Left lung (tissue), 10 donors: ENCODE results near the gene POP7. TPM values are rescaled to one million over a fixed set of nuclear protein-coding genes. Genes with fewer than 3 reads are reported as not detected.

ENCODE experiments used
- ATAC-seq: fragments of 200-7000 bp; cut with Tn5 transposase; one replicate; pipeline ENCODE4 v1.9.1; 2020; ENCODE audit warnings: moderate library complexity
- DNase-seq, 4 donors: peaks; one replicate each; pipeline ENCODE4 v3.0.0-alpha.2; 2013 to 2020
- H3K27ac ChIP-seq, 2 donors: fragments of 200-600 bp; sonication (generic) in 1 of 2; one replicate each; pipeline versions ENCODE4 v1.5.0 to v1.8.0; 2020 to 2021
- H3K27me3 ChIP-seq, 2 donors: fragments of 200-600 bp; sonication (generic) in 1 of 2; one replicate each; pipeline versions ENCODE4 v1.5.0 to v1.8.0; 2020 to 2021
- H3K36me3 ChIP-seq, 2 donors: fragments of 200-600 bp; sonication (generic) in 1 of 2; one replicate each; pipeline versions ENCODE4 v1.5.0 to v1.8.0; 2020 to 2021
- H3K4me1 ChIP-seq, 2 donors: fragments of 200-600 bp; one replicate each; pipeline ENCODE4 v1.8.0; 2021
- H3K4me3 ChIP-seq, 2 donors: fragments of 200-600 bp; sonication (generic) in 1 of 2; one replicate each; pipeline versions ENCODE4 v1.5.0 to v1.8.0; 2020 to 2021; ENCODE audit warnings: mild to moderate bottlenecking in 1 of 2
- H3K9me3 ChIP-seq, 2 donors: fragments of 200-600 bp; sonication (generic) in 1 of 2; one replicate each; pipeline versions ENCODE4 v1.5.0 to v1.8.0; 2020 to 2021
- CTCF ChIP-seq, 2 donors: fragments of 200-600 bp; sonication (generic) in 1 of 2; IDR thresholded peaks; one replicate each; pipeline versions ENCODE4 v1.5.0 to v1.8.0; 2021; ENCODE audit warnings: antibody characterized with exemption in 2 of 2
- intact Hi-C, 2 donors: fragments of 100-400 bp; cut with DNase I; formaldehyde crosslinking; loops; one replicate each; pipeline versions ENCODE4 v1.11.2 to v1.14.2; 2022
- polyA plus RNA-seq, 6 donors: library from polyadenylated mRNA; unstranded; fragments of 120-200 nt; gene quantifications; one replicate each; pipeline ENCODE4 v1.2.1, GENCODE V29; 2013; ENCODE audit not compliant: insufficient read length in 6 of 6
- total RNA-seq, 2 donors: library from RNA; stranded (reverse); fragmentation: NEBNext Ultra II Directional; extraction: Animal tissue kit (Norgen Biotek cat#: 25700); gene quantifications; one replicate each; pipeline ENCODE4 v1.2.1, GENCODE V29; 2021
- donor health status: DM: no; HTN: yes; CAD: no.
- donor health status: DM: no; HTN: no; CAD: no.

POP7 gene
- total and polyA plus RNA-seq, 8 donors: 15.8 to 29.7 (median 21.4) TPM

- H3K4me3 ChIP-seq: no peak overlapping the region
- intact Hi-C loops: loop anchor here in 1 of 2 donors (10.0 kb wide), 1 partner anchor 205 kb away; the partner anchor contains the start of gene TSC22D4
- peaks cover 5 to 50% of the 10 kb centered on the region in 2 donors for H3K4me1 ChIP-seq
- H3K27me3 ChIP-seq: no peaks in the 10 kb centered on the region
- peak overlapping the region in 1 of 2 donors; percentile 50 for H3K27ac ChIP-seq
- no peaks in the 10 kb centered on the region for H3K9me3 ChIP-seq
- ATAC-seq (peak; percentile 3), DNase-seq (no peak)
- TF ChIP-seq CTCF (IDR thresholded peaks at IDR 0.05): no peak
- peaks cover 0 to 89% of the 10 kb centered on the region in 2 donors for H3K36me3 ChIP-seq
These were observed 25.9 kb upstream of the POP7 start for GRCh38 chr7:100679927-100680575.

GRCh38 chr7:100680576-100681271, 25.2 kb upstream of the POP7 start:
- H3K36me3 ChIP-seq: peaks cover 0 to 95% of the 10 kb centered on the region in 2 donors
- no peaks in the 10 kb centered on the region for H3K9me3 ChIP-seq
- peak in 1 of 4 donors; percentile 78 for DNase-seq
- ATAC-seq: no peak
- no peak for TF ChIP-seq CTCF (IDR thresholded peaks at IDR 0.05)
- peaks cover 5 to 50% of the 10 kb centered on the region in 2 donors for H3K4me1 ChIP-seq
- H3K27ac ChIP-seq: peak overlapping the region in 1 of 2 donors; percentile 25
- intact Hi-C loops: loop anchor here in 1 of 2 donors (10.0 kb wide), 1 partner anchor 206 kb away; the partner anchor contains the start of gene TSC22D4
- H3K4me3 ChIP-seq: no peak overlapping the region
- H3K27me3 ChIP-seq: no peaks in the 10 kb centered on the region

- Histone ChIP-seq H3K4me3 (no peak overlapping the region), H3K9me3 (no peaks in the 10 kb centered on the region), H3K4me1 (peaks cover 0 to 41% of the 10 kb centered on the region in 2 donors), H3K27ac (no peak overlapping the region), H3K36me3 (peaks cover 0 to 100% of the 10 kb centered on the region in 2 donors), H3K27me3 (no peaks in the 10 kb centered on the region)
- DNase-seq (no peak), ATAC-seq (no peak)
- no peak for TF ChIP-seq CTCF (IDR thresholded peaks at IDR 0.05)
- intact Hi-C loops: loop anchor here in 1 of 2 donors (10.0 kb wide), 1 partner anchor 207 kb away; the partner anchor contains the start of gene TSC22D4
These were observed 24.3 kb upstream of the POP7 start for GRCh38 chr7:100681491-100682227.

- DNase-seq: peak in 1 of 4 donors; percentile 81
- Histone ChIP-seq H3K27me3 (no peaks in the 10 kb centered on the region), H3K4me1 (peaks cover 0 to 35% of the 10 kb centered on the region in 2 donors), H3K36me3 (peaks cover 0 to 100% of the 10 kb centered on the region in 2 donors), H3K27ac (no peak overlapping the region), H3K4me3 (no peak overlapping the region), H3K9me3 (no peaks in the 10 kb centered on the region)
- no peak for ATAC-seq
- intact Hi-C loops: loop anchor here in 1 of 2 donors (10.0 kb wide), 1 partner anchor 207 kb away; the partner anchor contains the start of gene TSC22D4
- no peak for TF ChIP-seq CTCF (IDR thresholded peaks at IDR 0.05)
These were observed 23.6 kb upstream of the POP7 start for GRCh38 chr7:100682228-100682741.
